ENCODE results near the gene SOX15. TPM values are rescaled to one million over a fixed set of nuclear protein-coding genes. Genes with fewer than 3 reads are reported as not detected.
A peak's percentile ranks its signal among the peaks of the same experiment; 100 is the strongest.

SOX15 gene
- total and polyA plus RNA-seq, 5 donors from 2014 or later: not detected

- H3K36me3 ChIP-seq (ENCODE audit: control insufficient read depth, insufficient read depth, low read length): no peaks in the 10 kb centered on the region
- no peaks in the 10 kb centered on the region for H3K27me3 ChIP-seq (ENCODE audit: control insufficient read depth, insufficient read depth, low read length)
- peak overlapping the region; percentile 79 for H3K4me3 ChIP-seq (ENCODE audit: low read depth, low read length)
- H3K4me3 Mint-ChIP-seq: peak overlapping the region; percentile 91 to 97 (median 92)
- peaks cover 29% of the 10 kb centered on the region for H3K4me1 ChIP-seq (ENCODE audit: control insufficient read depth, insufficient read depth, low read length, poor library complexity, severe bottlenecking)
- DNase-seq (no peak), ATAC-seq (ENCODE audit: low read depth in 2 of 2) (peak; percentile 25 to 27)
- H3K27ac ChIP-seq (ENCODE audit: insufficient read depth, low read length, poor library complexity, severe bottlenecking): peak overlapping the region; percentile 83
- no peaks in the 10 kb centered on the region for H3K9me3 Mint-ChIP-seq
- no peaks in the 10 kb centered on the region for H3K27me3 Mint-ChIP-seq
- peaks cover 4% of the 10 kb centered on the region for H3K36me3 Mint-ChIP-seq
- H3K4me1 Mint-ChIP-seq: peaks cover 14 to 43% (median 34%) of the 10 kb centered on the region in 4 donors
- H3K27ac Mint-ChIP-seq: peak overlapping the region; percentile 96 to 98 (median 97)
- no peaks in the 10 kb centered on the region for H3K9me3 ChIP-seq (ENCODE audit: control insufficient read depth in 2 of 2, low read length in 2 of 2)
These were observed 25.4 kb upstream of the SOX15 start for GRCh38 chr17:7615265-7615747.

- Histone ChIP-seq H3K27me3 (ENCODE audit: control insufficient read depth, insufficient read depth, low read length) (no peaks in the 10 kb centered on the region), H3K27ac (ENCODE audit: insufficient read depth, low read length, poor library complexity, severe bottlenecking) (peak within 1 kb of the TSS; percentile 83), H3K4me1 (ENCODE audit: control insufficient read depth, insufficient read depth, low read length, poor library complexity, severe bottlenecking) (peaks cover 29% of the 10 kb centered on the region), H3K9me3 (ENCODE audit: control insufficient read depth in 2 of 2, low read length in 2 of 2) (no peaks in the 10 kb centered on the region), H3K4me3 (ENCODE audit: low read depth, low read length) (peak within 1 kb of the TSS; percentile 87), H3K36me3 (ENCODE audit: control insufficient read depth, insufficient read depth, low read length) (no peaks in the 10 kb centered on the region)
- Mint-ChIP-seq H3K27me3 (no peaks in the 10 kb centered on the region), H3K4me3 (peak within 1 kb of the TSS; percentile 91 to 97 (median 93)), H3K4me1 (peaks cover 16 to 47% (median 36%) of the 10 kb centered on the region in 4 donors), H3K9me3 (no peaks in the 10 kb centered on the region), H3K27ac (peak within 1 kb of the TSS; percentile 96 to 98 (median 97)), H3K36me3 (peaks cover 4% of the 10 kb centered on the region)
- DNase-seq (peak; percentile 99 to 100 (median 99)), ATAC-seq (ENCODE audit: low read depth in 2 of 2) (peak; percentile 92 to 94)
These were observed 24.8 kb upstream of the SOX15 start, which contains the start of gene FXR2 for GRCh38 chr17:7614425-7615264. TSS of gene FXR2 (minus strand) at chr17:7614897. CDS start at chr17:7614532, 365 bp downstream.

- no peaks in the 10 kb centered on the region for H3K27me3 ChIP-seq (ENCODE audit: control insufficient read depth, insufficient read depth, low read length)
These were observed 24.0 kb upstream of the SOX15 start for GRCh38 chr17:7613769-7614424.

GRCh38 chr17:7612294-7612640 lies 22.4 kb upstream of the SOX15 start:
- H3K4me1 Mint-ChIP-seq: peaks cover 21 to 59% (median 41%) of the 10 kb centered on the region in 4 donors
- ATAC-seq (ENCODE audit: low read depth in 2 of 2) (no peak), DNase-seq (no peak)
- peaks cover 7% of the 10 kb centered on the region for H3K36me3 Mint-ChIP-seq
- Histone ChIP-seq H3K4me1 (ENCODE audit: control insufficient read depth, insufficient read depth, low read length, poor library complexity, severe bottlenecking) (peaks cover 29% of the 10 kb centered on the region), H3K36me3 (ENCODE audit: control insufficient read depth, insufficient read depth, low read length) (no peaks in the 10 kb centered on the region), H3K9me3 (ENCODE audit: control insufficient read depth in 2 of 2, low read length in 2 of 2) (no peaks in the 10 kb centered on the region), H3K4me3 (ENCODE audit: low read depth, low read length) (peak overlapping the region; percentile 38), H3K27me3 (ENCODE audit: control insufficient read depth, insufficient read depth, low read length) (no peaks in the 10 kb centered on the region), H3K27ac (ENCODE audit: insufficient read depth, low read length, poor library complexity, severe bottlenecking) (no peak overlapping the region)
- H3K9me3 Mint-ChIP-seq: no peaks in the 10 kb centered on the region
- H3K27ac Mint-ChIP-seq: peak overlapping the region in 2 of 3 donors; percentile 45 to 57
- peak overlapping the region; percentile 84 to 94 (median 92) for H3K4me3 Mint-ChIP-seq
- H3K27me3 Mint-ChIP-seq: no peaks in the 10 kb centered on the region

More at GRCh38 chr17:7613769-7614424, 24.0 kb upstream of the SOX15 start:
- peak overlapping the region; percentile 84 to 94 (median 92) for H3K4me3 Mint-ChIP-seq
- peak overlapping the region; percentile 82 to 96 (median 86) for H3K27ac Mint-ChIP-seq
- DNase-seq: peak in 1 of 3 donors; percentile 28
- peaks cover 21 to 54% (median 41%) of the 10 kb centered on the region in 4 donors for H3K4me1 Mint-ChIP-seq
- no peaks in the 10 kb centered on the region for H3K27me3 Mint-ChIP-seq
- H3K36me3 ChIP-seq (ENCODE audit: control insufficient read depth, insufficient read depth, low read length): no peaks in the 10 kb centered on the region
- peak overlapping the region; percentile 73 for H3K27ac ChIP-seq (ENCODE audit: insufficient read depth, low read length, poor library complexity, severe bottlenecking)
- H3K4me1 ChIP-seq (ENCODE audit: control insufficient read depth, insufficient read depth, low read length, poor library complexity, severe bottlenecking): peaks cover 29% of the 10 kb centered on the region
- no peaks in the 10 kb centered on the region for H3K9me3 Mint-ChIP-seq
- no peaks in the 10 kb centered on the region for H3K9me3 ChIP-seq (ENCODE audit: control insufficient read depth in 2 of 2, low read length in 2 of 2)
- H3K4me3 ChIP-seq (ENCODE audit: low read depth, low read length): peak overlapping the region; percentile 87
- H3K36me3 Mint-ChIP-seq: peaks cover 7% of the 10 kb centered on the region
- no peak for ATAC-seq (ENCODE audit: low read depth in 2 of 2)

GRCh38 chr17:7611635-7612293 lies 21.9 kb upstream of the SOX15 start:
- ATAC-seq (ENCODE audit: low read depth in 2 of 2): no peak
- Mint-ChIP-seq H3K9me3 (no peaks in the 10 kb centered on the region), H3K36me3 (peaks cover 7% of the 10 kb centered on the region), H3K27me3 (no peaks in the 10 kb centered on the region), H3K27ac (peak overlapping the region in 1 of 3 donors; percentile 45), H3K4me1 (peaks cover 21 to 59% (median 41%) of the 10 kb centered on the region in 4 donors), H3K4me3 (peak overlapping the region; percentile 69 to 93 (median 88))
- no peaks in the 10 kb centered on the region for H3K36me3 ChIP-seq (ENCODE audit: control insufficient read depth, insufficient read depth, low read length)
- peaks cover 29% of the 10 kb centered on the region for H3K4me1 ChIP-seq (ENCODE audit: control insufficient read depth, insufficient read depth, low read length, poor library complexity, severe bottlenecking)
- peak overlapping the region; percentile 14 for H3K4me3 ChIP-seq (ENCODE audit: low read depth, low read length)
- no peaks in the 10 kb centered on the region for H3K27me3 ChIP-seq (ENCODE audit: control insufficient read depth, insufficient read depth, low read length)
- no peak overlapping the region for H3K27ac ChIP-seq (ENCODE audit: insufficient read depth, low read length, poor library complexity, severe bottlenecking)
- H3K9me3 ChIP-seq (ENCODE audit: control insufficient read depth in 2 of 2, low read length in 2 of 2): no peaks in the 10 kb centered on the region
- no peak for DNase-seq

- peaks cover 16% of the 10 kb centered on the region for H3K36me3 Mint-ChIP-seq
- Histone ChIP-seq H3K9me3 (ENCODE audit: control insufficient read depth in 2 of 2, low read length in 2 of 2) (no peaks in the 10 kb centered on the region), H3K36me3 (ENCODE audit: control insufficient read depth, insufficient read depth, low read length) (peaks cover 6% of the 10 kb centered on the region), H3K4me3 (ENCODE audit: low read depth, low read length) (no peak overlapping the region), H3K4me1 (ENCODE audit: control insufficient read depth, insufficient read depth, low read length, poor library complexity, severe bottlenecking) (peaks cover 29% of the 10 kb centered on the region), H3K27ac (ENCODE audit: insufficient read depth, low read length, poor library complexity, severe bottlenecking) (no peak overlapping the region), H3K27me3 (ENCODE audit: control insufficient read depth, insufficient read depth, low read length) (no peaks in the 10 kb centered on the region)
- no peaks in the 10 kb centered on the region for H3K9me3 Mint-ChIP-seq
- no peaks in the 10 kb centered on the region for H3K27me3 Mint-ChIP-seq
- H3K27ac Mint-ChIP-seq: no peak overlapping the region
- no peak for ATAC-seq (ENCODE audit: low read depth in 2 of 2)
- H3K4me3 Mint-ChIP-seq: peak overlapping the region in 1 of 4 donors; percentile 83
- H3K4me1 Mint-ChIP-seq: peaks cover 24 to 59% (median 45%) of the 10 kb centered on the region in 4 donors
- no peak for DNase-seq
These were observed 20.7 kb upstream of the SOX15 start for GRCh38 chr17:7610641-7611040.

- no peaks in the 10 kb centered on the region for H3K9me3 ChIP-seq (ENCODE audit: control insufficient read depth in 2 of 2, low read length in 2 of 2)
- ATAC-seq (ENCODE audit: low read depth in 2 of 2) (no peak), DNase-seq (no peak)
- Mint-ChIP-seq H3K27ac (no peak overlapping the region), H3K27me3 (no peaks in the 10 kb centered on the region), H3K36me3 (peaks cover 36% of the 10 kb centered on the region), H3K4me1 (peaks cover 10 to 26% (median 20%) of the 10 kb centered on the region in 4 donors), H3K4me3 (no peak overlapping the region), H3K9me3 (no peaks in the 10 kb centered on the region)
- peaks cover 36% of the 10 kb centered on the region for H3K36me3 ChIP-seq (ENCODE audit: control insufficient read depth, insufficient read depth, low read length)
- H3K27me3 ChIP-seq (ENCODE audit: control insufficient read depth, insufficient read depth, low read length): no peaks in the 10 kb centered on the region
- no peak overlapping the region for H3K27ac ChIP-seq (ENCODE audit: insufficient read depth, low read length, poor library complexity, severe bottlenecking)
- H3K4me1 ChIP-seq (ENCODE audit: control insufficient read depth, insufficient read depth, low read length, poor library complexity, severe bottlenecking): peaks cover 3% of the 10 kb centered on the region
- no peak overlapping the region for H3K4me3 ChIP-seq (ENCODE audit: low read depth, low read length)
These were observed 16.4 kb upstream of the SOX15 start for GRCh38 chr17:7606280-7606679.

All from CD4-positive, CD25-positive, alpha-beta regulatory T cell (primary cell).